K562 (cell line): Measurements from ENCODE around the gene ASIC5. TPM values are rescaled to one million over a fixed set of nuclear protein-coding genes. Genes with fewer than 3 reads are reported as not detected.

ENCODE experiments used
- ATAC-seq: fragments of 200-7000 bp; cut with Tn5 transposase; 3 replicates; pipeline ENCODE4 v1.9.1; 2020; ENCODE audit warnings: moderate library complexity
- BruUV-seq: library from RNA; stranded (reverse); fragments of 400-500 nt; replicated peaks from 2 replicates; lab custom pipeline; 2021; lab: Mats Ljungman, UMichigan
- CTCF ChIA-PET: fragments of 300-600 bp; formaldehyde crosslinking; extraction: SDS; loops from one replicate; lab custom pipeline; 2021; ENCODE audit warnings: low intra/inter-chr PET ratio; lab: Yijun Ruan, JAX
- POLR2A ChIA-PET: fragments of 300-600, 350-650 bp; sonication (Branson Sonifier 250); formaldehyde crosslinking; extraction: SDS; loops from one replicate; lab custom pipeline; 2021; ENCODE audit warnings: antibody characterized with exemption, inconsistent platforms; lab: Yijun Ruan, JAX
- DNase-seq, 4 experiments: peaks; one replicate each; pipeline versions ENCODE4 v3.0.0 to v3.0.0-alpha.2; 2011 to 2018; ENCODE audit warnings: low spot score in 3 of 4, mixed read lengths in 3 of 4; ENCODE audit errors: extremely low read depth in 1 of 4
- FAIRE-seq: peaks from 2 replicates; lab custom pipeline; 2011; peaks lifted over from hg19 to GRCh38; lab: Jason Lieb, UNC
- H2AFZ ChIP-seq: 2 replicates; pipeline ENCODE4 v1.6.0; 2011; ENCODE audit warnings: low read depth, low read length, control low read depth, inconsistent platforms
- H3K27ac ChIP-seq: fragments of 200-600 bp; 3 replicates; pipeline ENCODE4 v1.8.0; 2011; ENCODE audit warnings: low read depth, mild to moderate bottlenecking, control low read depth, inconsistent platforms, low read length, moderate library complexity, mixed read lengths; ENCODE audit errors: extremely low read depth
- H3K27me3 ChIP-seq, 2 experiments: fragments of 300-600 bp in 1 of 2; 2 replicates in 1 of 2; 3 replicates in 1 of 2; pipeline versions ENCODE4 v1.6.0 to v1.8.0; 2011; ENCODE audit warnings: inconsistent platforms in 2 of 2, low read length in 2 of 2, mild to moderate bottlenecking in 1 of 2, mixed read lengths in 1 of 2, moderate library complexity in 1 of 2; ENCODE audit not compliant: control insufficient read depth in 2 of 2, insufficient read depth in 2 of 2
- H3K36me3 ChIP-seq: fragments of 300-600 bp; 3 replicates; pipeline ENCODE4 v1.8.0; 2011; ENCODE audit warnings: mild to moderate bottlenecking, low read length, inconsistent platforms; ENCODE audit not compliant: control insufficient read depth, insufficient read depth
- H3K4me1 ChIP-seq, 2 experiments: fragments of 200-600 bp in 1 of 2; replicated peaks in 1 of 2; 2 replicates in 1 of 2; 3 replicates in 1 of 2; pipeline versions ENCODE4 v1.5.1 to v1.8.0; 2011; ENCODE audit warnings: inconsistent platforms in 2 of 2, low read length in 2 of 2, mild to moderate bottlenecking in 1 of 2, mixed read lengths in 1 of 2, moderate library complexity in 1 of 2; ENCODE audit not compliant: control insufficient read depth in 2 of 2, insufficient read depth in 2 of 2
- H3K4me2 ChIP-seq: 2 replicates; pipeline ENCODE4 v1.6.1; 2011; ENCODE audit warnings: low read length, control low read depth, inconsistent platforms, mixed read lengths; ENCODE audit not compliant: insufficient read depth
- H3K4me3 ChIP-seq: fragments of 200-600 bp; sonication (generic), shearing (Covaris generic); 2 replicates; pipeline ENCODE4 v1.5.1; 2016; ENCODE audit warnings: control low read depth, inconsistent platforms
- H3K79me2 ChIP-seq: fragments of 200-600 bp; 3 replicates; pipeline ENCODE4 v1.8.0; 2011; ENCODE audit warnings: low read length, inconsistent platforms; ENCODE audit not compliant: control insufficient read depth, insufficient read depth
- H3K9ac ChIP-seq, 2 experiments: 2 replicates each; pipeline versions ENCODE4 v1.6.0 to v1.6.1; 2011; ENCODE audit warnings: low read depth in 2 of 2, low read length in 2 of 2, control low read depth in 1 of 2, inconsistent platforms in 1 of 2, mild to moderate bottlenecking in 1 of 2, mixed read lengths in 1 of 2; ENCODE audit not compliant: insufficient read depth in 1 of 2
- H3K9me1 ChIP-seq: one replicate; pipeline ENCODE4 v1.6.0; 2011; ENCODE audit warnings: inconsistent platforms, mild to moderate bottlenecking, low read length, moderate library complexity; ENCODE audit not compliant: control insufficient read depth, insufficient read depth
- H3K9me3 ChIP-seq: replicated peaks from 2 replicates; pipeline ENCODE4 v1.5.1; 2011; ENCODE audit warnings: low read depth, low read length, inconsistent platforms; ENCODE audit not compliant: control insufficient read depth, insufficient read depth
- H4K20me1 ChIP-seq: replicated peaks from 2 replicates; pipeline ENCODE4 v1.6.1; 2011; ENCODE audit warnings: low read length, inconsistent platforms, mixed read lengths; ENCODE audit not compliant: control insufficient read depth, insufficient read depth
- ATF4 ChIP-seq: fragments of 450-650 bp; formaldehyde crosslinking; IDR thresholded peaks from 2 replicates; pipeline ENCODE4 v1.4.0; 2022; ENCODE audit warnings: mild to moderate bottlenecking, moderate library complexity
- CREBBP ChIP-seq: IDR thresholded peaks from one replicate; pipeline ENCODE4 v1.6.1; 2012; ENCODE audit warnings: low read depth, mild to moderate bottlenecking, control low read depth, inconsistent platforms, low read length
- ESRRB ChIP-seq: fragments of 250-450 bp; sonication (Bioruptor Pico); IDR thresholded peaks from 2 replicates; pipeline ENCODE4 v1.5.0; 2020; ENCODE audit warnings: mild to moderate bottlenecking, moderate library complexity, borderline replicate concordance
- FOSL1 ChIP-seq: fragments of 200-800 bp; sonication (Bioruptor generic); conservative IDR thresholded peaks from 2 replicates; pipeline ENCODE4 v1.6.1; 2016; ENCODE audit warnings: missing genetic modification characterization, missing compliant biosample characterization
- GTF2E2 ChIP-seq: fragments of 200-800 bp; sonication (Bioruptor generic); IDR thresholded peaks from 2 replicates; pipeline ENCODE4 v1.6.1; 2016; ENCODE audit warnings: missing genetic modification characterization, missing compliant biosample characterization
- HINFP ChIP-seq: fragments of 450-650 bp; conservative IDR thresholded peaks from 2 replicates; pipeline ENCODE4 v1.6.1; 2016; ENCODE audit warnings: missing genetic modification characterization, low read depth, mild to moderate bottlenecking, control low read depth, missing compliant biosample characterization
- KLF1 ChIP-seq: fragments of 450-650 bp; IDR thresholded peaks from 2 replicates; pipeline ENCODE4 v1.6.1; 2016; ENCODE audit warnings: missing genetic modification characterization, missing compliant biosample characterization
- MIER1 ChIP-seq: fragments of 450-650 bp; IDR thresholded peaks from 2 replicates; pipeline ENCODE4 v1.6.1; 2016; ENCODE audit warnings: antibody characterized with exemption, mild to moderate bottlenecking, low read depth
- NFRKB ChIP-seq: fragments of 450-650 bp; IDR thresholded peaks from 2 replicates; pipeline ENCODE4 v1.6.1; 2016; ENCODE audit warnings: low read depth
- PKNOX1 ChIP-seq: fragments of 450-650 bp; IDR thresholded peaks from 2 replicates; pipeline ENCODE4 v1.6.1; 2016
- POLR2A ChIP-seq: fragments of 450-650 bp; conservative IDR thresholded peaks from 2 replicates; pipeline ENCODE4 v1.6.1; 2016
- RBM34 ChIP-seq: fragments of 200-400 bp; formaldehyde crosslinking; IDR thresholded peaks from 2 replicates; pipeline ENCODE4 v1.6.1; 2018; ENCODE audit warnings: low read length, borderline replicate concordance; ENCODE audit not compliant: insufficient read depth
- SPI1 ChIP-seq: IDR thresholded peaks from 2 replicates; pipeline ENCODE4 v1.6.1; 2011; ENCODE audit warnings: low read depth, low read length, control low read depth, borderline replicate concordance
- TCF3 ChIP-seq: sonication (generic); formaldehyde crosslinking; IDR thresholded peaks from 2 replicates; pipeline ENCODE4 v1.4.0; 2020; ENCODE audit warnings: mild to moderate bottlenecking, missing genetic modification reagents
- U2AF1 ChIP-seq: fragments of 200-400 bp; formaldehyde crosslinking; optimal IDR thresholded peaks from 2 replicates; pipeline ENCODE3; 2017; ENCODE audit warnings: mild to moderate bottlenecking, low read depth, low read length, moderate library complexity
- USF1 ChIP-seq: sonication (generic); formaldehyde crosslinking; IDR thresholded peaks from 2 replicates; pipeline ENCODE4 v1.9.0; 2022; ENCODE audit warnings: mild to moderate bottlenecking, missing genetic modification reagents
- ZNF277 ChIP-seq: fragments of 250-450 bp; sonication (Bioruptor Pico); IDR thresholded peaks from 2 replicates; pipeline ENCODE4 v1.8.0; 2022; ENCODE audit warnings: inconsistent platforms, mild to moderate bottlenecking, moderate library complexity, borderline replicate concordance
- ZSCAN32 ChIP-seq: fragments of 450-650 bp; formaldehyde crosslinking; IDR thresholded peaks from 2 replicates; pipeline ENCODE4 v1.4.0; 2020; ENCODE audit warnings: mild to moderate bottlenecking, moderate library complexity
- whole genome bisulfite sequencing: fragments of 100-300 bp; shearing (Covaris generic); methylation state at CpG from one replicate; pipeline ENCODE4 v1.1.6; 2016; ENCODE audit warnings: low coverage, mixed read lengths; ENCODE audit not compliant: insufficient coverage; ENCODE audit errors: missing lambda C conversion rate; 5-methylcytosine and 5-hydroxymethylcytosine counted together
- in situ Hi-C: fragments of 300-500 bp; cut with MboI; formaldehyde crosslinking; loops from 4 replicates; pipeline ENCODE4 v1.15.0; 2018; ENCODE audit warnings: inconsistent platforms, mixed read lengths
- intact Hi-C: fragments of 100-400 bp; cut with micrococcal nuclease; formaldehyde crosslinking; loops from 2 replicates; pipeline ENCODE4 v1.14.2; 2022
- polyA plus RNA-seq, 8 experiments: library from polyadenylated mRNA; depleted of rRNA in 4 of 8; stranded (reverse) in 5 of 8; unstranded in 3 of 8; fragments of >200 nt; fragmentation: Nextera tagmentation in 2 of 8; fragmentation: Illumina TruSeq in 1 of 8; extraction: Ambion mirVana in 2 of 8; extraction: Trizol in 1 of 8; gene quantifications; 2 replicates each; pipeline versions ENCODE4 v1.2.1 to v1.2.3, GENCODE V29; 2011 to 2014; ENCODE audit warnings: inconsistent platforms in 1 of 8, missing spikeins in 1 of 8
- total RNA-seq, 7 experiments: library from RNA; depleted of rRNA in 6 of 7; stranded (reverse); fragments of >200 nt in 6 of 7; fragmentation: Illumina TruSeq in 2 of 7; extraction: Trizol in 2 of 7; gene quantifications; 2 replicates each; pipeline versions ENCODE4 v1.2.1 to v1.2.3, GENCODE V29; 2011 to 2021; ENCODE audit warnings: low replicate concordance in 1 of 7

ASIC5 gene
- total and polyA plus RNA-seq, 9 of the 15 experiments (the other 6 are each of a cell fraction or from before 2014, with no cell fraction given), result not detected

GRCh38 chr4:155887045-155887444 lies 21.0 kb upstream of the ASIC5 start (continued):
- no peak for TF ChIP-seq RBM34
- no peak for TF ChIP-seq HINFP (tag)
- TF ChIP-seq SPI1, result no peak
- no peak for TF ChIP-seq ZSCAN32 (CRISPR knock-in tag)
- TF ChIP-seq U2AF1, result no peak

- ATAC-seq (no peak), DNase-seq (no peak), FAIRE-seq (no peak)
- intact Hi-C loops, result no loop called here
- no peak overlapping the region for H3K4me2 ChIP-seq
- no peaks in the 10 kb centered on the region for H3K9me3 ChIP-seq
- H3K4me1 ChIP-seq, result no peaks in the 10 kb centered on the region
- H3K27ac ChIP-seq, result no peak overlapping the region
- in situ Hi-C loops, result no loop called here
- no peak overlapping the region for H2AFZ ChIP-seq
- no peaks in the 10 kb centered on the region for H3K79me2 ChIP-seq
- H4K20me1 ChIP-seq, result no peaks in the 10 kb centered on the region
- H3K36me3 ChIP-seq, result no peaks in the 10 kb centered on the region
- CTCF ChIA-PET, result no interaction called here
- POLR2A ChIA-PET, result no interaction called here
- no peak overlapping the region for H3K9ac ChIP-seq
- H3K4me3 ChIP-seq, result no peak overlapping the region
- no peaks in the 10 kb centered on the region for H3K27me3 ChIP-seq
- WGBS, result 3% methylated on average over 6 of the region's 6 CpGs
- no TSS peak for BruUV-seq
- no peaks in the 10 kb centered on the region for H3K9me1 ChIP-seq
- TF ChIP-seq CREBBP, result no peak
- TF ChIP-seq TCF3 (CRISPR knock-in tag), result no peak
- TF ChIP-seq POLR2A, result no peak
- TF ChIP-seq KLF1, result no peak
- no peak for TF ChIP-seq PKNOX1
- TF ChIP-seq MIER1, result no peak
- no peak for TF ChIP-seq ESRRB
- TF ChIP-seq ATF4 (CRISPR knock-in tag), result no peak
- TF ChIP-seq ZNF277 (CRISPR knock-in tag), result no peak
- TF ChIP-seq NFRKB, result no peak
- TF ChIP-seq GTF2E2 (tag), result no peak
- TF ChIP-seq FOSL1 (tag), result no peak
- TF ChIP-seq USF1 (CRISPR knock-in tag), result no peak
Measured at GRCh38 chr4:155885666-155886065, 19.6 kb upstream of the ASIC5 start.
